Ovary (tissue), 9 donors: ENCODE data around the gene F5. TPM values are rescaled to one million over a fixed set of nuclear protein-coding genes. Genes with fewer than 3 reads are reported as not detected.

Experiments
- DNase-seq, 5 donors: peaks; one replicate each; pipeline ENCODE4 v3.0.0-alpha.2; 2019 to 2020
- H3K27ac ChIP-seq, 2 donors: fragments of 200-600 bp; one replicate each; pipeline versions ENCODE4 v1.5.1 to v1.8.0; 2019 to 2022
- H3K27me3 ChIP-seq: fragments of 200-600 bp; one replicate; pipeline ENCODE4 v1.8.0; 2022
- H3K36me3 ChIP-seq: fragments of 200-600 bp; sonication (generic); one replicate; pipeline ENCODE4 v1.5.1; 2019
- H3K4me1 ChIP-seq: one replicate; pipeline ENCODE4 v1.8.1; 2013; ENCODE audit warnings: mild to moderate bottlenecking, moderate library complexity; ENCODE audit not compliant: insufficient read depth
- H3K4me3 ChIP-seq: fragments of 200-600 bp; sonication (generic); one replicate; pipeline ENCODE4 v1.5.1; 2017
- H3K9me3 ChIP-seq, 2 donors: fragments of 200-600 bp in 1 of 2; sonication (generic) in 1 of 2; one replicate each; pipeline versions ENCODE4 v1.5.1 to v1.8.1; 2013 to 2019; ENCODE audit warnings: mild to moderate bottlenecking in 1 of 2, moderate library complexity in 1 of 2
- EP300 ChIP-seq: sonication (generic); formaldehyde crosslinking; IDR thresholded peaks from one replicate; pipeline ENCODE4 v1.6.1; 2017; ENCODE audit warnings: antibody characterized with exemption
- POLR2A ChIP-seq: fragments of 450-650 bp; IDR thresholded peaks from one replicate; pipeline ENCODE4 v1.6.1; 2017; ENCODE audit warnings: antibody characterized with exemption, mild to moderate bottlenecking, moderate library complexity
- WGBS, 3 donors: extraction: QIAGEN DNeasy Blood & Tissue Kit in 1 of 3; methylation state at CpG; one replicate each; pipeline versions ENCODE4 v1.1.5 to v1.1.7; 2013 to 2017; 5-methylcytosine and 5-hydroxymethylcytosine counted together
- intact Hi-C, 4 donors: fragments of 100-400 bp; cut with DNase I; formaldehyde crosslinking; loops; one replicate each; pipeline versions ENCODE4 v1.11.0 to v1.15.1; 2022 to 2023
- polyA plus RNA-seq, 2 donors: library from polyadenylated mRNA; stranded (reverse); fragments of 200-250 nt in 1 of 2; fragments of 350-450 nt in 1 of 2; fragmentation: Illumina TruSeq in 1 of 2; extraction: RNeasy Lipid Tissue Mini Kit (QIAGEN cat#74804) in 1 of 2; gene quantifications; one replicate each; pipeline ENCODE4 v1.2.3, GENCODE V29; 2013 to 2014
- total RNA-seq, 7 donors: library from RNA; depleted of rRNA in 2 of 7; stranded (reverse); fragments of >200 nt in 2 of 7; fragmentation: NEBNext Ultra II Directional in 3 of 7; extraction: Animal tissue kit (Norgen Biotek cat#: 25700) in 3 of 7; gene quantifications; one replicate each; pipeline versions ENCODE4 v1.1.0 to v1.2.4, GENCODE V29; 2016 to 2023
- TF ChIP-seq, protein P1 (sequence below), 3 donors: fragments of 450-650 bp in 2 of 3; fragments of 200-600 bp in 1 of 3; IDR thresholded peaks; one replicate each; pipeline versions ENCODE4 v1.5.1 to v1.8.0; 2016 to 2022; ENCODE audit warnings: antibody characterized with exemption in 3 of 3, mild to moderate bottlenecking in 1 of 3
- donor health status: DM: no; HTN: no; CAD: no; lungs with moderate emphysema.
- donor health status: DM: no; HTN: no; CAD: no.
- donor health status: Bipolar disorder and iron deficiency.
- donor health status: DM: yes; HTN: yes; CAD: no.
- donor health status: DM: no; HTN: no; CAD: no.
- donor health status: DM: yes; HTN: yes; CAD: no.

The F5 gene
- total and polyA plus RNA-seq, 9 donors: 0.05 to 3.3 (median 0.31) TPM; not detected in 2

- Histone ChIP-seq H3K36me3 (no peaks in the 10 kb centered on the region), H3K4me1 (no peaks in the 10 kb centered on the region), H3K4me3 (no peak overlapping the region), H3K27me3 (no peaks in the 10 kb centered on the region), H3K9me3 (no peaks in the 10 kb centered on the region), H3K27ac (no peak overlapping the region)
- DNase-seq: no peak
- intact Hi-C loops: no loop called here
- no peak for TF ChIP-seq POLR2A
- TF ChIP-seq EP300: no peak
- TF ChIP-seq, protein P1, sequence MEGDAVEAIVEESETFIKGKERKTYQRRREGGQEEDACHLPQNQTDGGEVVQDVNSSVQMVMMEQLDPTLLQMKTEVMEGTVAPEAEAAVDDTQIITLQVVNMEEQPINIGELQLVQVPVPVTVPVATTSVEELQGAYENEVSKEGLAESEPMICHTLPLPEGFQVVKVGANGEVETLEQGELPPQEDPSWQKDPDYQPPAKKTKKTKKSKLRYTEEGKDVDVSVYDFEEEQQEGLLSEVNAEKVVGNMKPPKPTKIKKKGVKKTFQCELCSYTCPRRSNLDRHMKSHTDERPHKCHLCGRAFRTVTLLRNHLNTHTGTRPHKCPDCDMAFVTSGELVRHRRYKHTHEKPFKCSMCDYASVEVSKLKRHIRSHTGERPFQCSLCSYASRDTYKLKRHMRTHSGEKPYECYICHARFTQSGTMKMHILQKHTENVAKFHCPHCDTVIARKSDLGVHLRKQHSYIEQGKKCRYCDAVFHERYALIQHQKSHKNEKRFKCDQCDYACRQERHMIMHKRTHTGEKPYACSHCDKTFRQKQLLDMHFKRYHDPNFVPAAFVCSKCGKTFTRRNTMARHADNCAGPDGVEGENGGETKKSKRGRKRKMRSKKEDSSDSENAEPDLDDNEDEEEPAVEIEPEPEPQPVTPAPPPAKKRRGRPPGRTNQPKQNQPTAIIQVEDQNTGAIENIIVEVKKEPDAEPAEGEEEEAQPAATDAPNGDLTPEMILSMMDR (IDR thresholded peaks at IDR 0.05): no peak
Measured at GRCh38 chr1:169515641-169516040, 70.6 kb downstream of the F5 start.

- Histone ChIP-seq H3K27ac (no peak overlapping the region), H3K4me3 (no peak overlapping the region), H3K9me3 (no peaks in the 10 kb centered on the region), H3K4me1 (no peaks in the 10 kb centered on the region), H3K36me3 (no peaks in the 10 kb centered on the region), H3K27me3 (no peaks in the 10 kb centered on the region)
- intact Hi-C loops: no loop called here
- TF ChIP-seq POLR2A (no peak), EP300 (no peak)
- TF ChIP-seq, protein P1 (IDR thresholded peaks at IDR 0.05): no peak
- 69 to 89% (median 74%) methylated on average over 2 of the region's 2 CpGs for WGBS, 3 donors
- DNase-seq: no peak
Measured at GRCh38 chr1:169514566-169515270, 71.6 kb downstream of the F5 start.

GRCh38 chr1:169513208-169513607 is 73.1 kb downstream of the F5 start:
- Histone ChIP-seq H3K4me1 (no peaks in the 10 kb centered on the region), H3K36me3 (no peaks in the 10 kb centered on the region), H3K27me3 (no peaks in the 10 kb centered on the region), H3K27ac (no peak overlapping the region), H3K9me3 (no peaks in the 10 kb centered on the region), H3K4me3 (no peak overlapping the region)
- peak in 1 of 5 donors; percentile 23 for DNase-seq
- intact Hi-C loops: no loop called here
- TF ChIP-seq, protein P1 (IDR thresholded peaks at IDR 0.05): no peak
- TF ChIP-seq POLR2A (no peak), EP300 (no peak)

DNA sequence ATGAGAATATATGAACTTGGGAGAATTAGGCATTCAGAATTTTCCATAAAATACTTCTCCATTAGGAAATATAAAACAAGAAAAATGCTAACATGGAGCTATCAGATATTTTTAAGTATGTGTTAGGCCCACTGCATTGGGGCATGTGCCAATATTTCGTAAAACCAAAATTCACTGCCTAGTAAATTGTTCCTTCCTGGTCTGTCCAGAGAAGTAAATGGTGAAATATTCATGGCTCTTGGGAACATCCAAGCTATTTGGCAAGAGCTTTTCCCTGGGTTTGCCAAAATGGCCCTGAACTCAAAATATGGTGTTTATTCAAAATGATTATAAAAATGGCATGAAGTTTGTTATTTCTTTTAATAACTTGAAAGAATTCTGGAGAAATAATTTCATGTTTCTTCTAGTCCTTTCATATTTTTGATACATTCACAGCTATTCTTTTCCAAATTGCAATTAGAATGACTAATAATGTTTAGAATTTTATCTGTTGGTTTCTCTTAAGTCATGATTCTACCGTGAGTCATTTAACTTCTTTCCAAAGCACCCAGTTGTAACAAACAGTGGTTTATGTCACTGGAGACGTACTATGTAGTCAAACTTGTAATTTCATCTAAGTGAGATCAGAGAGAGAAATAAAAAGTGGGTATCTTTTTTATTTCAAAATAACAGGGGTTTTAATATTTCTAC is 74.8 kb downstream of the F5 start:
- H3K36me3 ChIP-seq: no peaks in the 10 kb centered on the region
- DNase-seq: peak in 4 of 5 donors; percentile 19 to 70 (median 36)
- 14 to 16% (median 15%) methylated on average over 3 of the region's 3 CpGs for WGBS, 3 donors

More for the DNA sequence above, 74.8 kb downstream of the F5 start:
- Histone ChIP-seq H3K4me3 (no peak overlapping the region), H3K4me1 (no peaks in the 10 kb centered on the region), H3K27me3 (no peaks in the 10 kb centered on the region), H3K9me3 (no peaks in the 10 kb centered on the region), H3K27ac (peak overlapping the region in 1 of 2 donors; percentile 73)
- TF ChIP-seq POLR2A (no peak), EP300 (peak; percentile 34)
- TF ChIP-seq, protein P1 (IDR thresholded peaks at IDR 0.05): no peak
- intact Hi-C loops: no loop called here
